Astrocyte (in vitro differentiated cells and primary cell): ENCODE measurements around the gene NRG3. TPM values are rescaled to one million over a fixed set of nuclear protein-coding genes. Genes with fewer than 3 reads are reported as not detected.
A peak's percentile ranks its signal among the peaks of the same experiment; 100 is the strongest.

Experiments
- DNase-seq: peaks from one replicate; pipeline ENCODE4 v3.0.0-alpha.2; 2010; ENCODE audit warnings: low read depth
- FAIRE-seq: peaks from 2 replicates; lab custom pipeline; 2011; peaks lifted over from hg19 to GRCh38; lab: Jason Lieb, UNC
- H2AFZ ChIP-seq: 2 replicates; pipeline ENCODE4 v1.6.0; 2012; ENCODE audit warnings: low read depth, low read length, inconsistent platforms
- H3K27ac ChIP-seq: 2 replicates; pipeline ENCODE4 v1.5.1; 2011; ENCODE audit warnings: low read depth, low read length, inconsistent platforms
- H3K27me3 ChIP-seq: 2 replicates; pipeline ENCODE4 v1.6.0; 2011; ENCODE audit warnings: low read length, inconsistent platforms; ENCODE audit not compliant: insufficient read depth
- H3K36me3 ChIP-seq: 2 replicates; pipeline ENCODE4 v1.5.1; 2011; ENCODE audit warnings: low read length, inconsistent platforms; ENCODE audit not compliant: insufficient read depth
- H3K4me1 ChIP-seq: 2 replicates; pipeline ENCODE4 v1.5.1; 2011; ENCODE audit warnings: low read length, inconsistent platforms; ENCODE audit not compliant: insufficient read depth
- H3K4me2 ChIP-seq: 2 replicates; pipeline ENCODE4 v1.6.0; 2012; ENCODE audit warnings: low read length, inconsistent platforms
- H3K4me3 ChIP-seq: 2 replicates; pipeline ENCODE4 v1.5.1; 2011; ENCODE audit warnings: low read depth, mild to moderate bottlenecking, low read length, inconsistent platforms; ENCODE audit not compliant: insufficient read depth
- H3K79me2 ChIP-seq: 2 replicates; pipeline ENCODE4 v1.6.0; 2012; ENCODE audit warnings: mild to moderate bottlenecking, low read length, inconsistent platforms; ENCODE audit not compliant: insufficient read depth
- H3K9ac ChIP-seq: 2 replicates; pipeline ENCODE4 v1.6.0; 2012; ENCODE audit warnings: mild to moderate bottlenecking, low read length, inconsistent platforms
- H3K9me3 ChIP-seq: 2 replicates; pipeline ENCODE4 v1.5.1; 2012; ENCODE audit warnings: low read depth, mild to moderate bottlenecking, low read length, inconsistent platforms; ENCODE audit not compliant: insufficient read depth
- H4K20me1 ChIP-seq: 2 replicates; pipeline ENCODE4 v1.6.0; 2012; ENCODE audit warnings: low read length, inconsistent platforms; ENCODE audit not compliant: insufficient read depth
- H3K27ac Mint-ChIP-seq: one replicate; pipeline ENCODE4 v1.8.0; 2021; ENCODE audit warnings: mild to moderate bottlenecking, mixed read lengths; ENCODE audit not compliant: unreplicated experiment
- H3K27me3 Mint-ChIP-seq: one replicate; pipeline ENCODE4 v1.8.0; 2021; ENCODE audit warnings: low read depth, mixed read lengths; ENCODE audit not compliant: unreplicated experiment
- H3K36me3 Mint-ChIP-seq: one replicate; pipeline ENCODE4 v1.8.0; 2021; ENCODE audit warnings: low read depth, mixed read lengths; ENCODE audit not compliant: unreplicated experiment
- H3K4me1 Mint-ChIP-seq: one replicate; pipeline ENCODE4 v1.8.0; 2021; ENCODE audit warnings: low read depth, mixed read lengths; ENCODE audit not compliant: unreplicated experiment
- H3K4me3 Mint-ChIP-seq: one replicate; pipeline ENCODE4 v1.8.0; 2021; ENCODE audit warnings: mild to moderate bottlenecking, moderate library complexity, mixed read lengths; ENCODE audit not compliant: unreplicated experiment
- H3K9me3 Mint-ChIP-seq: one replicate; pipeline ENCODE4 v1.8.0; 2021; ENCODE audit warnings: mild to moderate bottlenecking, mixed read lengths; ENCODE audit not compliant: unreplicated experiment
- EZH2 ChIP-seq: IDR thresholded peaks from 2 replicates; pipeline ENCODE4 v1.6.1; 2012; ENCODE audit warnings: mild to moderate bottlenecking, low read length, inconsistent platforms; ENCODE audit not compliant: insufficient read depth
- total RNA-seq: library from RNA; stranded (reverse); gene quantifications from 2 replicates; pipeline ENCODE4 v1.2.1, GENCODE V29; 2021
- TF ChIP-seq, protein P1 (sequence below): IDR thresholded peaks from 2 replicates; pipeline ENCODE4 v1.5.1; 2011; ENCODE audit warnings: low read depth, mild to moderate bottlenecking, inconsistent platforms, low read length, moderate library complexity; ENCODE audit not compliant: insufficient read depth

Gene NRG3
- total RNA-seq, 1 donor from 2014 or later: 2.1 TPM

DNA sequence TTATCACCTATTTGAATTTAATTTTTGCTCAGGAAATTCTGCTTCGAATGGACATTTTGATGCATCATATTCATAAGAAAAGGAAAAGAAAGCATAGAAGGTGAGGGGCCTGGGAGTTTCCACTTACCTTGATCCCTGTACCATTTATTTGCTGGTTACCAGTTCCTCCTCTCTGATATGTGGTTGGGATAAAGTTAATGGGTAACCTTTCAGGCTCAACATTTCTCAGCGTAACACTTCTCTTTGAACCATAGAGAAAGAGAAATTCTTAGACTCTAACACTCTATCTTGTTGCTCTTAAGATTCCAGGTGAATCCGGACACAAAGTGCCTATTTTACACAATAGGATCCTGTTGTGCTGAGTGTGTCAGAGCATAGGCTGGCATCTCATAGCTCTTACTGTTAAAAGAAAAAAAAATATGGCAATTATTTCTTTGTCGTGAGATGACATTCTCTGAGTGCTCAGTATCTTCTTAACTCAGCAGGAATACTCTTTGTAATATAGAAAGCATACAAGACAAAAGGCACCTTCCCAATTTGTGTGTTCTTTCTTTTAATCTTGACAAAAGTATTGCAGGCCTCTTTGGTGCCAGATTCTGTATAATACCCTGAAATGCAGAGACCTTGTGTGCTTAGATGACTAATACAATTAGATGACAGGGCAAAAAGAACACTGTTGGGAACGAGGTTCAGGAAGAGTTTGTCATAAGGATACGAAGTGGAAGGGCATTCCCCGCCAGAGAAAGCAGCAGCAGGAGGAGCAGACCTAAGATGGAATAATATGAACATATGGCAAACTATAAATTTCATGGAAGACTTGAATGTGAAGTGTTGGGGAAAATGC is 689.6 kb downstream of the NRG3 start:
- H4K20me1 ChIP-seq: no peaks in the 10 kb centered on the region
- H3K4me3 ChIP-seq: no peak overlapping the region
- no peaks in the 10 kb centered on the region for H3K9me3 Mint-ChIP-seq
- peak overlapping the region; percentile 34 for H3K27ac Mint-ChIP-seq
- H3K4me1 Mint-ChIP-seq: peaks cover 4% of the 10 kb centered on the region
- no peaks in the 10 kb centered on the region for H3K36me3 ChIP-seq
- no peaks in the 10 kb centered on the region for H3K9me3 ChIP-seq
- no peaks in the 10 kb centered on the region for H3K36me3 Mint-ChIP-seq
- no peaks in the 10 kb centered on the region for H3K4me1 ChIP-seq
- no peak overlapping the region for H2AFZ ChIP-seq
- H3K27ac ChIP-seq: no peak overlapping the region
- no peak for TF ChIP-seq EZH2
- TF ChIP-seq, protein P1, sequence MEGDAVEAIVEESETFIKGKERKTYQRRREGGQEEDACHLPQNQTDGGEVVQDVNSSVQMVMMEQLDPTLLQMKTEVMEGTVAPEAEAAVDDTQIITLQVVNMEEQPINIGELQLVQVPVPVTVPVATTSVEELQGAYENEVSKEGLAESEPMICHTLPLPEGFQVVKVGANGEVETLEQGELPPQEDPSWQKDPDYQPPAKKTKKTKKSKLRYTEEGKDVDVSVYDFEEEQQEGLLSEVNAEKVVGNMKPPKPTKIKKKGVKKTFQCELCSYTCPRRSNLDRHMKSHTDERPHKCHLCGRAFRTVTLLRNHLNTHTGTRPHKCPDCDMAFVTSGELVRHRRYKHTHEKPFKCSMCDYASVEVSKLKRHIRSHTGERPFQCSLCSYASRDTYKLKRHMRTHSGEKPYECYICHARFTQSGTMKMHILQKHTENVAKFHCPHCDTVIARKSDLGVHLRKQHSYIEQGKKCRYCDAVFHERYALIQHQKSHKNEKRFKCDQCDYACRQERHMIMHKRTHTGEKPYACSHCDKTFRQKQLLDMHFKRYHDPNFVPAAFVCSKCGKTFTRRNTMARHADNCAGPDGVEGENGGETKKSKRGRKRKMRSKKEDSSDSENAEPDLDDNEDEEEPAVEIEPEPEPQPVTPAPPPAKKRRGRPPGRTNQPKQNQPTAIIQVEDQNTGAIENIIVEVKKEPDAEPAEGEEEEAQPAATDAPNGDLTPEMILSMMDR: no peak
- no peak for FAIRE-seq
- H3K27me3 ChIP-seq: no peaks in the 10 kb centered on the region
- no peak for DNase-seq
- no peak overlapping the region for H3K4me2 ChIP-seq
- H3K27me3 Mint-ChIP-seq: no peaks in the 10 kb centered on the region
- no peaks in the 10 kb centered on the region for H3K79me2 ChIP-seq
- H3K4me3 Mint-ChIP-seq: no peak overlapping the region
- no peak overlapping the region for H3K9ac ChIP-seq

GRCh38 chr10:82565197-82565575 is 690.2 kb downstream of the NRG3 start:
- no peak overlapping the region for H3K27ac ChIP-seq

More at GRCh38 chr10:82565197-82565575, 690.2 kb downstream of the NRG3 start:
- Histone ChIP-seq H3K36me3 (no peaks in the 10 kb centered on the region), H3K27me3 (no peaks in the 10 kb centered on the region), H3K4me1 (no peaks in the 10 kb centered on the region), H2AFZ (no peak overlapping the region), H3K9ac (no peak overlapping the region), H3K4me3 (no peak overlapping the region), H3K79me2 (no peaks in the 10 kb centered on the region), H3K9me3 (no peaks in the 10 kb centered on the region), H4K20me1 (no peaks in the 10 kb centered on the region), H3K4me2 (no peak overlapping the region)
- FAIRE-seq (no peak), DNase-seq (no peak)
- TF ChIP-seq, protein P1: no peak
- no peak for TF ChIP-seq EZH2
- Mint-ChIP-seq H3K27me3 (no peaks in the 10 kb centered on the region), H3K4me1 (peaks cover 4% of the 10 kb centered on the region), H3K27ac (no peak overlapping the region), H3K4me3 (no peak overlapping the region), H3K9me3 (no peaks in the 10 kb centered on the region), H3K36me3 (no peaks in the 10 kb centered on the region)
